Neural cell (in vitro differentiated cells): ENCODE results near the gene GALNT15.

ENCODE experiments used
- CTCF ChIP-seq: fragments of 450-650 bp; IDR thresholded peaks from 2 replicates; pipeline ENCODE4 v1.5.1; 2014; ENCODE audit warnings: antibody characterized with exemption, mild to moderate bottlenecking, moderate library complexity; ENCODE audit not compliant: poor library complexity, severe bottlenecking
- EP300 ChIP-seq: fragments of 450-650 bp; conservative IDR thresholded peaks from 2 replicates; pipeline ENCODE4 v1.6.1; 2014; ENCODE audit warnings: antibody characterized with exemption, mild to moderate bottlenecking, moderate library complexity; ENCODE audit not compliant: poor library complexity, severe bottlenecking
- EZH2 ChIP-seq: fragments of 200-600, 300-800 bp; shearing (Covaris generic), sonication (generic); IDR thresholded peaks from 2 replicates; pipeline ENCODE4 v1.6.1; 2014; ENCODE audit warnings: antibody characterized with exemption, low read length, borderline replicate concordance, mild to moderate bottlenecking; ENCODE audit not compliant: insufficient read depth, poor library complexity, severe bottlenecking
- MXI1 ChIP-seq: fragments of 450-650 bp; conservative IDR thresholded peaks from 2 replicates; pipeline ENCODE4 v1.6.1; 2014; ENCODE audit warnings: antibody characterized with exemption, mild to moderate bottlenecking; ENCODE audit not compliant: poor library complexity, severe bottlenecking
- POLR2AphosphoS5 ChIP-seq: IDR thresholded peaks from 2 replicates; pipeline ENCODE4 v1.6.1; 2012
- REST ChIP-seq: IDR thresholded peaks from 2 replicates; pipeline ENCODE4 v1.6.1; 2012; ENCODE audit warnings: borderline replicate concordance
- SMC3 ChIP-seq: fragments of 450-650 bp; conservative IDR thresholded peaks from 2 replicates; pipeline ENCODE4 v1.6.1; 2014; ENCODE audit warnings: antibody characterized with exemption, mild to moderate bottlenecking, moderate library complexity; ENCODE audit not compliant: poor library complexity
- TAF1 ChIP-seq: IDR thresholded peaks from 2 replicates; pipeline ENCODE4 v1.6.1; 2012; ENCODE audit warnings: low read depth

- TF ChIP-seq EZH2 (no peak), CTCF (no peak), TAF1 (no peak), SMC3 (no peak), EP300 (no peak), POLR2AphosphoS5 (no peak), MXI1 (no peak), REST (no peak)
Observed at GRCh38 chr3:16186565-16186964, 12.1 kb downstream of the GALNT15 start.
